ENCODE measurements around the gene DPM3. TPM values are rescaled to one million over a fixed set of nuclear protein-coding genes. Genes with fewer than 3 reads are reported as not detected.

Gene DPM3
- total and polyA plus RNA-seq, 4 experiments from 2014 or later, result 51.6 to 119 (median 77.2) TPM

- POLR2A ChIA-PET (ENCODE audit: partially characterized antibody), result no interaction called here
- no peak for DNase-seq
- no peak overlapping the region for H3K4me3 ChIP-seq (ENCODE audit: low read length in 2 of 2)
- no peaks in the 10 kb centered on the region for H3K36me3 ChIP-seq (ENCODE audit: insufficient read depth, low read length)
- peaks cover 7 to 13% of the 10 kb centered on the region in 2 donors for H3K27me3 Mint-ChIP-seq
- H3K4me3 Mint-ChIP-seq, result peak overlapping the region in 3 of 8 donors; percentile 9 to 64 (median 27)
- intact Hi-C loops (cut with micrococcal nuclease), result no loop called here
- H3K4me1 ChIP-seq (ENCODE audit: insufficient read depth, low read length), result peaks cover 37% of the 10 kb centered on the region
- H3K9me3 ChIP-seq (ENCODE audit: control insufficient read depth in 1 of 2, low read length in 2 of 2), result no peaks in the 10 kb centered on the region
- no peak overlapping the region for H3K27ac ChIP-seq (ENCODE audit: low read depth, low read length)
- peaks cover 26 to 71% (median 41%) of the 10 kb centered on the region in 4 donors for H3K4me1 Mint-ChIP-seq
- CTCF ChIA-PET (ENCODE audit: partially characterized antibody), result interaction anchor here (1.0 to 1.1 kb wide), 2 partner anchors 11 to 41 kb away, joined by 3 to 4 read pairs; partner anchors contain the start of gene KRTCAP2
- H3K27ac Mint-ChIP-seq, result no peak overlapping the region
- H3K27me3 ChIP-seq (ENCODE audit: insufficient read depth, low read length), result peaks cover 12% of the 10 kb centered on the region
- H3K36me3 Mint-ChIP-seq, result peaks cover 0 to 10% of the 10 kb centered on the region in 2 donors
- no peaks in the 10 kb centered on the region for H3K9me3 Mint-ChIP-seq
These were observed 8.5 kb downstream of the DPM3 start for GRCh38 chr1:155131856-155132255.

DNA sequence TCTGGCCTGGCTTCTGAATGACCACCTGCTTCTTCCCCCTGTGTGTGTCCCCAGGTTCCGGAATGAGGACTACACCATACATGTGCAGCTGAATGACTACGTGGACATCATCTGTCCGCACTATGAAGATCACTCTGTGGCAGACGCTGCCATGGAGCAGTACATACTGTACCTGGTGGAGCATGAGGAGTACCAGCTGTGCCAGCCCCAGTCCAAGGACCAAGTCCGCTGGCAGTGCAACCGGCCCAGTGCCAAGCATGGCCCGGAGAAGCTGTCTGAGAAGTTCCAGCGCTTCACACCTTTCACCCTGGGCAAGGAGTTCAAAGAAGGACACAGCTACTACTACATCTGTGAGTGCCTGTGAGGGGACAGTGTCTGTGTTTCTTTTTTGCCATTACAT, 9.0 kb downstream of the DPM3 start:
- no peak for DNase-seq
- peaks cover 39% of the 10 kb centered on the region for H3K4me1 ChIP-seq (ENCODE audit: insufficient read depth, low read length)
- Mint-ChIP-seq H3K36me3 (peaks cover 0 to 10% of the 10 kb centered on the region in 2 donors), H3K9me3 (no peaks in the 10 kb centered on the region), H3K4me3 (peak overlapping the region in 1 of 8 donors; percentile 36), H3K27ac (peak overlapping the region in 2 of 7 donors; percentile 5 to 17), H3K27me3 (peaks cover 8 to 15% of the 10 kb centered on the region in 2 donors), H3K4me1 (peaks cover 25 to 69% (median 40%) of the 10 kb centered on the region in 4 donors)
- H3K9me3 ChIP-seq (ENCODE audit: control insufficient read depth in 1 of 2, low read length in 2 of 2), result no peaks in the 10 kb centered on the region
- no peak overlapping the region for H3K27ac ChIP-seq (ENCODE audit: low read depth, low read length)
- no peak overlapping the region for H3K4me3 ChIP-seq (ENCODE audit: low read length in 2 of 2)
- peaks cover 12% of the 10 kb centered on the region for H3K27me3 ChIP-seq (ENCODE audit: insufficient read depth, low read length)
- intact Hi-C loops (cut with micrococcal nuclease), result no loop called here
- no peaks in the 10 kb centered on the region for H3K36me3 ChIP-seq (ENCODE audit: insufficient read depth, low read length)
- POLR2A ChIA-PET (ENCODE audit: partially characterized antibody), result no interaction called here
- CTCF ChIA-PET (ENCODE audit: partially characterized antibody), result interaction anchor here (1.0 to 1.2 kb wide), 4 partner anchors 12 to 62 kb away, joined by 3 to 4 read pairs (median 4); partner anchors contain the start of gene KRTCAP2

DNA sequence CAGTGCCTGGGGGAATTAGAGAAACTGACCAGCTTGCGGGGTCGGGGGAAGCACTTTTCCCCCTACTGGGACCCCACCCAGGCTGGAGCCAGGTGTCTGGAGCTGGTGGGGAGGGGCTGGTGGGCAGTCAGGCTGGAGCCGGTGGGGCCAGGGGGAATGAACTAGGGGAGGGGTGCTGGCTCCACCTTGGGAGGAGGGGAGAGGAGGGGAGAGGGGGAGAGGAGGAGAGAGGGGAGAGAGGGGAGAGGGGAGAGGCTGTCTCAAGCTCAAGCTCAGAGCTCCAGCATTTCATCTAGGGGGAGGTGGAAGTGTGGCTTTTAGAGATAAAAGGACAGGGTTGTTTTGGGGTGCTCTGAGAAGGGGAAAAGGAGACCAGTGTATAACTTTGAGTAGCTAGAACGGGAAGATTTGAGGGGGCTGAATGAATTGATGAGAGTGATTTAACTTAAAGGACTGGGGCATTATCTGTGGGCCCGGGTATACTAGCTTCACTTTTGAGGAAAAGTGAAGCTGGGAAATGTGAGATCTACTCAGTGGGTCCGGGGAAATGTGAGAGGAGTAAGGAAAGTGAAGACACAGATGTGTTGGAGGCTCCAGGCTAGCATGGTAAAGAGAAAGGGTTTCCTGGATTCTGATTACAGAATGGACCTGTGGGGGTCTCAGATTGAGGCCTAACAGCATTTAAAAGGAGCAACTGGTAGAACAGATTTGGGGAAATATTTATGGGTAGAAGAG, 9.9 kb downstream of the DPM3 start:
- H3K4me3 ChIP-seq (ENCODE audit: low read length in 2 of 2), result no peak overlapping the region
- H3K36me3 Mint-ChIP-seq, result peaks cover 0 to 5% of the 10 kb centered on the region in 2 donors
- no peaks in the 10 kb centered on the region for H3K36me3 ChIP-seq (ENCODE audit: insufficient read depth, low read length)
- ChIA-PET CTCF (ENCODE audit: partially characterized antibody) (interaction anchor here (0.6 to 2.7 kb wide), 5 partner anchors 13 to 102 kb away, joined by 3 to 18 read pairs (median 3); no protein-coding TSS in a partner anchor), POLR2A (ENCODE audit: partially characterized antibody) (interaction anchor here (1.2 kb wide), 2 partner anchors 43 to 52 kb away, joined by 3 read pairs; partner anchors contain the start of genes EFNA3 and KRTCAP2)
- peaks cover 25 to 61% (median 36%) of the 10 kb centered on the region in 4 donors for H3K4me1 Mint-ChIP-seq
- intact Hi-C loops (cut with micrococcal nuclease), result no loop called here
- peaks cover 12% of the 10 kb centered on the region for H3K27me3 ChIP-seq (ENCODE audit: insufficient read depth, low read length)
- H3K9me3 ChIP-seq (ENCODE audit: control insufficient read depth in 1 of 2, low read length in 2 of 2), result no peaks in the 10 kb centered on the region
- peak overlapping the region in 3 of 7 donors; percentile 2 to 59 (median 29) for H3K27ac Mint-ChIP-seq
- peaks cover 0 to 2% (median 0%) of the 10 kb centered on the region in 8 donors for H3K9me3 Mint-ChIP-seq
- no peak overlapping the region for H3K27ac ChIP-seq (ENCODE audit: low read depth, low read length)
- peaks cover 9 to 15% of the 10 kb centered on the region in 2 donors for H3K27me3 Mint-ChIP-seq
- DNase-seq, result no peak
- peaks cover 40% of the 10 kb centered on the region for H3K4me1 ChIP-seq (ENCODE audit: insufficient read depth, low read length)
- H3K4me3 Mint-ChIP-seq, result no peak overlapping the region

GRCh38 chr1:155128755-155129473, 11.4 kb downstream of the DPM3 start:
- no peaks in the 10 kb centered on the region for H3K36me3 ChIP-seq (ENCODE audit: insufficient read depth, low read length)
- no peaks in the 10 kb centered on the region for H3K9me3 ChIP-seq (ENCODE audit: control insufficient read depth in 1 of 2, low read length in 2 of 2)
- intact Hi-C loops (cut with micrococcal nuclease), result loop anchor here (5.0 kb wide), 1 partner anchor 37 kb away; no protein-coding TSS in a partner anchor
- POLR2A ChIA-PET (ENCODE audit: partially characterized antibody), result interaction anchor here (0.6 to 1.4 kb wide), 3 partner anchors 11 to 115 kb away, joined by 3 read pairs; partner anchors contain the start of gene DPM3
- Mint-ChIP-seq H3K27me3 (peaks cover 9 to 15% of the 10 kb centered on the region in 2 donors), H3K27ac (peak overlapping the region; percentile 13 to 72 (median 47)), H3K9me3 (peaks cover 0 to 2% (median 0%) of the 10 kb centered on the region in 8 donors), H3K4me3 (peak overlapping the region; percentile 72 to 87 (median 80)), H3K36me3 (no peaks in the 10 kb centered on the region), H3K4me1 (peaks cover 18 to 51% (median 27%) of the 10 kb centered on the region in 4 donors)
- H3K27ac ChIP-seq (ENCODE audit: low read depth, low read length), result no peak overlapping the region
- DNase-seq, result no peak
- no peak overlapping the region for H3K4me3 ChIP-seq (ENCODE audit: low read length in 2 of 2)
- peaks cover 32% of the 10 kb centered on the region for H3K4me1 ChIP-seq (ENCODE audit: insufficient read depth, low read length)
- CTCF ChIA-PET (ENCODE audit: partially characterized antibody), result interaction anchor here (0.5 to 2.7 kb wide), 4 partner anchors 37 to 520 kb away, joined by 3 to 18 read pairs (median 4); partner anchors contain the start of gene KRTCAP2
- H3K27me3 ChIP-seq (ENCODE audit: insufficient read depth, low read length), result peaks cover 12% of the 10 kb centered on the region

- H3K36me3 Mint-ChIP-seq, result no peaks in the 10 kb centered on the region
- no peak for DNase-seq
- H3K9me3 Mint-ChIP-seq, result peaks cover 0 to 2% (median 0%) of the 10 kb centered on the region in 8 donors
- intact Hi-C loops (cut with micrococcal nuclease), result loop anchor here (2.0 to 5.0 kb wide), 2 partner anchors 13 to 36 kb away; partner anchors contain the start of gene DPM3
- CTCF ChIA-PET (ENCODE audit: partially characterized antibody), result interaction anchor here (0.7 to 2.7 kb wide), 4 partner anchors 37 to 83 kb away, joined by 3 to 18 read pairs (median 3); partner anchors contain the start of gene KRTCAP2
- peak overlapping the region; percentile 72 to 87 (median 80) for H3K4me3 Mint-ChIP-seq
- H3K27me3 ChIP-seq (ENCODE audit: insufficient read depth, low read length), result peaks cover 12% of the 10 kb centered on the region
- peaks cover 9 to 15% of the 10 kb centered on the region in 2 donors for H3K27me3 Mint-ChIP-seq
- H3K4me1 ChIP-seq (ENCODE audit: insufficient read depth, low read length), result peaks cover 32% of the 10 kb centered on the region
- no peaks in the 10 kb centered on the region for H3K9me3 ChIP-seq (ENCODE audit: control insufficient read depth in 1 of 2, low read length in 2 of 2)
- H3K36me3 ChIP-seq (ENCODE audit: insufficient read depth, low read length), result no peaks in the 10 kb centered on the region
- POLR2A ChIA-PET (ENCODE audit: partially characterized antibody), result interaction anchor here (0.5 to 1.4 kb wide), 4 partner anchors 12 to 116 kb away, joined by 3 read pairs; partner anchors contain the start of gene DPM3
- H3K27ac Mint-ChIP-seq, result peak overlapping the region in 5 of 7 donors; percentile 14 to 72 (median 71)
- H3K4me1 Mint-ChIP-seq, result peaks cover 18 to 47% (median 27%) of the 10 kb centered on the region in 4 donors
- H3K27ac ChIP-seq (ENCODE audit: low read depth, low read length), result no peak overlapping the region
- H3K4me3 ChIP-seq (ENCODE audit: low read length in 2 of 2), result peak overlapping the region; percentile 2 to 58
These were observed 12.2 kb downstream of the DPM3 start for GRCh38 chr1:155127967-155128754.
